WTC11 (cell line): ENCODE measurements around the gene SPOPL. TPM values are rescaled to one million over a fixed set of nuclear protein-coding genes. Genes with fewer than 3 reads are reported as not detected.
A peak's percentile ranks its signal among the peaks of the same experiment; 100 is the strongest.

Experiments
- ATAC-seq: fragments of 200-7000 bp; cut with Tn5 transposase; 2 replicates; pipeline ENCODE4 v1.10.0; 2021; ENCODE audit warnings: mild to moderate bottlenecking, moderate library complexity
- Bru-seq: library from RNA; stranded (reverse); fragments of 400-500 nt; gene quantifications from one replicate; lab custom pipeline; 2021; lab: Mats Ljungman, UMichigan
- CTCF ChIA-PET: fragments of 300-600 bp; sonication (Branson Sonifier 250); formaldehyde crosslinking; loops from one replicate; lab custom pipeline; 2021; ENCODE audit warnings: antibody characterized with exemption; lab: Charles Lee
- POLR2A ChIA-PET: fragments of 350-600 bp; sonication (Branson Sonifier 250); formaldehyde crosslinking; loops from one replicate; lab custom pipeline; 2021; ENCODE audit warnings: antibody characterized with exemption; lab: Charles Lee
- DNase-seq: peaks from one replicate; pipeline ENCODE4 v3.0.0; 2021; ENCODE audit warnings: low spot score
- H3K27ac Mint-ChIP-seq: 2 replicates; pipeline ENCODE4 v1.8.0; 2021; ENCODE audit warnings: mixed read lengths
- H3K27me3 Mint-ChIP-seq: 2 replicates; pipeline ENCODE4 v1.8.0; 2021; ENCODE audit warnings: low read depth, mild to moderate bottlenecking, moderate library complexity, mixed read lengths
- H3K36me3 Mint-ChIP-seq: 2 replicates; pipeline ENCODE4 v1.8.0; 2021; ENCODE audit warnings: mixed read lengths
- H3K4me1 Mint-ChIP-seq: 2 replicates; pipeline ENCODE4 v1.8.0; 2022; ENCODE audit warnings: mixed read lengths
- H3K4me3 Mint-ChIP-seq: 2 replicates; pipeline ENCODE4 v1.8.0; 2021; ENCODE audit warnings: mild to moderate bottlenecking, moderate library complexity, mixed read lengths
- H3K9me3 Mint-ChIP-seq: 2 replicates; pipeline ENCODE4 v1.8.0; 2021; ENCODE audit warnings: mixed read lengths
- CREM ChIP-seq: sonication (generic); formaldehyde crosslinking; IDR thresholded peaks from 2 replicates; pipeline ENCODE4 v1.8.1; 2022; ENCODE audit warnings: mild to moderate bottlenecking, missing genetic modification reagents, moderate library complexity
- E2F5 ChIP-seq: sonication (generic); formaldehyde crosslinking; IDR thresholded peaks from 2 replicates; pipeline ENCODE4 v1.8.1; 2022; ENCODE audit warnings: mild to moderate bottlenecking, moderate library complexity, missing genetic modification reagents
- ERG ChIP-seq: fragments of 250-450 bp; sonication (Bioruptor Pico); IDR thresholded peaks from 2 replicates; pipeline ENCODE4 v1.8.0; 2021; ENCODE audit warnings: mild to moderate bottlenecking
- ETV6 ChIP-seq: sonication (generic); formaldehyde crosslinking; IDR thresholded peaks from 2 replicates; pipeline ENCODE4 v1.8.1; 2022; ENCODE audit warnings: mild to moderate bottlenecking, missing genetic modification reagents
- FOXK1 ChIP-seq: sonication (generic); formaldehyde crosslinking; IDR thresholded peaks from 2 replicates; pipeline ENCODE4 v1.8.0; 2022; ENCODE audit warnings: mild to moderate bottlenecking, moderate library complexity, missing genetic modification reagents
- FOXP1 ChIP-seq: sonication (generic); formaldehyde crosslinking; IDR thresholded peaks from 2 replicates; pipeline ENCODE4 v1.8.0; 2022; ENCODE audit warnings: missing genetic modification reagents, mild to moderate bottlenecking, moderate library complexity, borderline replicate concordance
- HMGA2 ChIP-seq: fragments of 250-450 bp; sonication (Bioruptor Pico); IDR thresholded peaks from 2 replicates; pipeline ENCODE4 v1.4.0; 2021; ENCODE audit warnings: mild to moderate bottlenecking, moderate library complexity
- HMGXB4 ChIP-seq: sonication (generic); formaldehyde crosslinking; IDR thresholded peaks from 2 replicates; pipeline ENCODE4 v1.8.1; 2023; ENCODE audit warnings: mild to moderate bottlenecking, moderate library complexity, missing genetic modification reagents
- MAX ChIP-seq: sonication (generic); formaldehyde crosslinking; IDR thresholded peaks from 2 replicates; pipeline ENCODE4 v1.8.0; 2022; ENCODE audit warnings: mild to moderate bottlenecking, missing genetic modification reagents
- MYBL2 ChIP-seq: sonication (generic); formaldehyde crosslinking; IDR thresholded peaks from 2 replicates; pipeline ENCODE4 v1.8.1; 2023; ENCODE audit warnings: mild to moderate bottlenecking, moderate library complexity, missing genetic modification reagents
- ZBTB43 ChIP-seq: sonication (generic); formaldehyde crosslinking; IDR thresholded peaks from 2 replicates; pipeline ENCODE4 v1.8.1; 2023; ENCODE audit warnings: mild to moderate bottlenecking, missing genetic modification reagents
- ZNF219 ChIP-seq: sonication (generic); formaldehyde crosslinking; IDR thresholded peaks from 2 replicates; pipeline ENCODE4 v1.8.0; 2023; ENCODE audit warnings: missing genetic modification reagents, mild to moderate bottlenecking, borderline replicate concordance
- ZNF232 ChIP-seq: sonication (generic); formaldehyde crosslinking; IDR thresholded peaks from 2 replicates; pipeline ENCODE4 v1.8.0; 2022; ENCODE audit warnings: mild to moderate bottlenecking, missing genetic modification reagents
- ZNF532 ChIP-seq: fragments of 250-450 bp; sonication (Bioruptor Pico); IDR thresholded peaks from 2 replicates; pipeline ENCODE4 v1.9.0; 2021; ENCODE audit warnings: mild to moderate bottlenecking, borderline replicate concordance
- long read RNA-seq, 3 experiments: library from RNA in 1 of 3; library from capped mRNA in 1 of 3; library from polyadenylated mRNA in 1 of 3; unstranded in 2 of 3; stranded (forward) in 1 of 3; transcript quantifications; one replicate each; pipeline ENCODE4 v2.0.0, GENCODE V29; 2021
- total RNA-seq: library from RNA; stranded (reverse); gene quantifications from 3 replicates; pipeline ENCODE4 v1.2.3, GENCODE V29; 2021
- TF ChIP-seq, protein P1 (sequence below): sonication (generic); formaldehyde crosslinking; IDR thresholded peaks from 2 replicates; pipeline ENCODE4 v1.8.0; 2023; ENCODE audit warnings: mild to moderate bottlenecking, missing genetic modification reagents

The SPOPL gene
- 10.3 to 13.3 TPM (median 11.4 TPM) in 3 replicates for total RNA-seq
- Bru-seq, nascent RNA, result percentile 82 among the genes with signal in this experiment
- long read RNA-seq, experiment 1, full-length matches to known transcripts, result 15 of 39 reads
- long read RNA-seq, experiment 1, partial matches to known transcripts, result 4 of 39 reads
- long read RNA-seq, experiment 1, other reads (novel, unspliced or antisense), result 20 of 39 reads
- long read RNA-seq, experiment 2, partial matches to known transcripts, result 2 of 7 reads
- long read RNA-seq, experiment 2, other reads (novel, unspliced or antisense), result 5 of 7 reads
- long read RNA-seq, experiment 3, full-length matches to known transcripts, result 1 of 2 reads
- long read RNA-seq, experiment 3, partial matches to known transcripts, result 0 of 2 reads
- long read RNA-seq, experiment 3, other reads (novel, unspliced or antisense), result 1 of 2 reads

GRCh38 chr2:138501425-138502254 is at the start of gene SPOPL:
SPOPL (plus strand) TSS chr2:138501770; CDS start chr2:138550217, 48,447 bp downstream.
- CTCF ChIA-PET, result interaction anchor here (1.0 kb wide), 1 partner anchor 148 kb away, joined by 4 read pairs; no protein-coding TSS in a partner anchor
- POLR2A ChIA-PET, result interaction anchor here (1.0 kb wide), 1 partner anchor 12 kb away, joined by 3 read pairs; no protein-coding TSS in a partner anchor

More at GRCh38 chr2:138501425-138502254, at the start of gene SPOPL:
- peak; percentile 85 for ATAC-seq
- peak; percentile 44; the same call in 1 of the 2 replicates for TF ChIP-seq HMGXB4
- TF ChIP-seq MYBL2 (CRISPR knock-in tag), result peak; percentile 66; the same call in 1 of the 2 replicates
- TF ChIP-seq, protein P1, sequence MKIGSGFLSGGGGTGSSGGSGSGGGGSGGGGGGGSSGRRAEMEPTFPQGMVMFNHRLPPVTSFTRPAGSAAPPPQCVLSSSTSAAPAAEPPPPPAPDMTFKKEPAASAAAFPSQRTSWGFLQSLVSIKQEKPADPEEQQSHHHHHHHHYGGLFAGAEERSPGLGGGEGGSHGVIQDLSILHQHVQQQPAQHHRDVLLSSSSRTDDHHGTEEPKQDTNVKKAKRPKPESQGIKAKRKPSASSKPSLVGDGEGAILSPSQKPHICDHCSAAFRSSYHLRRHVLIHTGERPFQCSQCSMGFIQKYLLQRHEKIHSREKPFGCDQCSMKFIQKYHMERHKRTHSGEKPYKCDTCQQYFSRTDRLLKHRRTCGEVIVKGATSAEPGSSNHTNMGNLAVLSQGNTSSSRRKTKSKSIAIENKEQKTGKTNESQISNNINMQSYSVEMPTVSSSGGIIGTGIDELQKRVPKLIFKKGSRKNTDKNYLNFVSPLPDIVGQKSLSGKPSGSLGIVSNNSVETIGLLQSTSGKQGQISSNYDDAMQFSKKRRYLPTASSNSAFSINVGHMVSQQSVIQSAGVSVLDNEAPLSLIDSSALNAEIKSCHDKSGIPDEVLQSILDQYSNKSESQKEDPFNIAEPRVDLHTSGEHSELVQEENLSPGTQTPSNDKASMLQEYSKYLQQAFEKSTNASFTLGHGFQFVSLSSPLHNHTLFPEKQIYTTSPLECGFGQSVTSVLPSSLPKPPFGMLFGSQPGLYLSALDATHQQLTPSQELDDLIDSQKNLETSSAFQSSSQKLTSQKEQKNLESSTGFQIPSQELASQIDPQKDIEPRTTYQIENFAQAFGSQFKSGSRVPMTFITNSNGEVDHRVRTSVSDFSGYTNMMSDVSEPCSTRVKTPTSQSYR (CRISPR knock-in tag), result no peak
- TF ChIP-seq ZBTB43 (CRISPR knock-in tag), result peak; percentile 59; the same call in 1 of the 2 replicates
- TF ChIP-seq FOXP1 (CRISPR knock-in tag), result 0 out of 2 replicates have a peak, but pooled peaks have one; percentile 34
- TF ChIP-seq ERG (CRISPR knock-in tag), result no peak
- TF ChIP-seq E2F5, result peak; percentile 61; the same call in 1 of the 2 replicates
- no peak for TF ChIP-seq ZNF219 (CRISPR knock-in tag)
- TF ChIP-seq CREM (CRISPR knock-in tag), result peak; percentile 41; the same call in 1 of the 2 replicates
- 0 out of 2 replicates have a peak, but pooled peaks have one; percentile 43 for TF ChIP-seq ZNF532 (CRISPR knock-in tag)
- TF ChIP-seq HMGA2, result no peak
- TF ChIP-seq ZNF232 (CRISPR knock-in tag), result peak; percentile 52; the same call in 1 of the 2 replicates
- TF ChIP-seq MAX (CRISPR knock-in tag), result peak; percentile 61; the same call in 1 of the 2 replicates
- peak; percentile 55; the same call in 1 of the 2 replicates for TF ChIP-seq FOXK1
- 0 out of 2 replicates have a peak, but pooled peaks have one; percentile 62 for TF ChIP-seq ETV6 (CRISPR knock-in tag)
- DNase-seq, result peak; percentile 92
- Mint-ChIP-seq H3K4me3 (peak within 1 kb of the TSS; percentile 95), H3K27ac (peak within 1 kb of the TSS; percentile 95), H3K4me1 (peaks cover 39% of the 10 kb centered on the region), H3K9me3 (no peaks in the 10 kb centered on the region), H3K36me3 (no peaks in the 10 kb centered on the region), H3K27me3 (no peaks in the 10 kb centered on the region)
